Body of pancreas (tissue), 4 donors: ENCODE data around the gene TPM2.

Experiments used
- POLR2A ChIP-seq, 3 donors: fragments of 450-650 bp; IDR thresholded peaks; one replicate each; pipeline ENCODE4 v1.6.1; 2016; ENCODE audit warnings: antibody characterized with exemption in 3 of 3, mild to moderate bottlenecking in 2 of 3
- TF ChIP-seq, protein P1 (sequence below), 7 experiments: fragments of 450-650 bp in 4 of 7; fragments of 200-600 bp in 3 of 7; sonication (generic) in 3 of 7; IDR thresholded peaks; one replicate each; pipeline ENCODE4 v1.5.1; 2016 to 2019; ENCODE audit warnings: antibody characterized with exemption in 7 of 7

DNA sequence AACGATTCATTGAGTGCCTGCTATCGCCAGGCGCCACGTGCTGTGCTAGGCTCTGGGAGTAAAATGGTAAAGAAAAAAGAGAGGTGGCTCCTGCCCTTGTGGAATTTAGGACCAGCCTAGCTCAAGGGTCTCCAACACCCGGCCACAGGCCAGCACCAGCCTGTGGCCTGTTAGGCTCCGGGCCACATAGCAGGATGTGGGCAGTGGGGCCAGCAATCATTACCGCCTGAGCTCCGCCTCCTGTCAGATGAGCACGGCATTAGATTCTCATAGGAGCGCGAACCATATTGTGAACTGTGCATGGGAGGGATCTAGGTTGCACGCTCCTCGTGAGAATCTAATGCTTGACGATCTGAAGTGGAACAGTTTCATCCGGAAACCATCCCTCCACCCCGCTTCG, 33.4 kb downstream of the TPM2 start:
- TF ChIP-seq, protein P1, sequence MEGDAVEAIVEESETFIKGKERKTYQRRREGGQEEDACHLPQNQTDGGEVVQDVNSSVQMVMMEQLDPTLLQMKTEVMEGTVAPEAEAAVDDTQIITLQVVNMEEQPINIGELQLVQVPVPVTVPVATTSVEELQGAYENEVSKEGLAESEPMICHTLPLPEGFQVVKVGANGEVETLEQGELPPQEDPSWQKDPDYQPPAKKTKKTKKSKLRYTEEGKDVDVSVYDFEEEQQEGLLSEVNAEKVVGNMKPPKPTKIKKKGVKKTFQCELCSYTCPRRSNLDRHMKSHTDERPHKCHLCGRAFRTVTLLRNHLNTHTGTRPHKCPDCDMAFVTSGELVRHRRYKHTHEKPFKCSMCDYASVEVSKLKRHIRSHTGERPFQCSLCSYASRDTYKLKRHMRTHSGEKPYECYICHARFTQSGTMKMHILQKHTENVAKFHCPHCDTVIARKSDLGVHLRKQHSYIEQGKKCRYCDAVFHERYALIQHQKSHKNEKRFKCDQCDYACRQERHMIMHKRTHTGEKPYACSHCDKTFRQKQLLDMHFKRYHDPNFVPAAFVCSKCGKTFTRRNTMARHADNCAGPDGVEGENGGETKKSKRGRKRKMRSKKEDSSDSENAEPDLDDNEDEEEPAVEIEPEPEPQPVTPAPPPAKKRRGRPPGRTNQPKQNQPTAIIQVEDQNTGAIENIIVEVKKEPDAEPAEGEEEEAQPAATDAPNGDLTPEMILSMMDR (IDR thresholded peaks at IDR 0.05): no peak
- TF ChIP-seq POLR2A (IDR thresholded peaks at IDR 0.05): no peak
